NCI-H2196 treated with DMSO at 0.1 percent for 48 hours (cell line): ENCODE data around the gene MZB1.
"Not testable (repeated sequence)": the region's sequence is repeated elsewhere in the genome, so short reads cannot be mapped to it uniquely, and the experiment has no call there.

ENCODE experiments used
- DNase-seq: peaks from one replicate; lab custom pipeline; 2025; ENCODE audit not compliant: unreplicated experiment; lab: John Stamatoyannopoulos, UW

MZB1 gene

DNA sequence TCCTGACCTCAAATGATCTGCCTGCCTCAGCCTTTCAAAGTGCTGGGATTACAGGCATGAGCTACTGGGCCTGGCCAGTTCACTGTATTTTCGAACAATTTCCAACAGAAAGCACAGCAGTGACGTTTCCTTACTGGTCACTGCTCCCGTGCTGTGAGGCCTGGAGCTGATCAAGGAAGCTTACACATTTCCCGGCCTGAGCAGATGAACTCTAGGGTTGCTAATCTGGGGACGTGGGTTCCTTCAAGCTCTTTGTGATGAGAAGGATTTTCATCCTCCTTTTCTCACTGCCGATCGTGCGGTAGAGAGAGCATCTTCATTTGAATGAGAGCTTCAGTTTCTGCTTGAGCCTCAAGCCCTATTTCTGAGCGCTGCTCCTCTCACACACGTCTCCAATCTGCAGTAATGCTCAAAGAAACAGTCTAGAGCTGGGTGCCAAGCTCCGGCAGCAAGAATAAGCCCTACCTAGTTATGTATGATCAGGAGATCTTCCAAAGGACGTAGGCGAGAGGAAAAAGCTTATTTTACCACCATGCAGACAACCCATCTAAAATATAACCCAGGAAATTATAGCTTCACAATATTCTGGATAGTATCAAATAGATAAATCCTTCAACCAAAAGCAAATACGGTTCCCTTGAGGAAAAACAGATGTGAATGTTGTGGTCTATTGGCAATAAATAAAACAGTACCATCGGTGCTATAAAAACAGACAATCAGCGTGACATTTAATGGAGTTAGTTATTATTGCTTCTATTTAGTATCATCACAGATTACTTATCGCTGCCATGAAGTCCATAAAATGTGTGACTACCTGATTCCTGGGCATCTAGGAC is 21.5 kb upstream of the MZB1 start:
- no peak for DNase-seq

DNA sequence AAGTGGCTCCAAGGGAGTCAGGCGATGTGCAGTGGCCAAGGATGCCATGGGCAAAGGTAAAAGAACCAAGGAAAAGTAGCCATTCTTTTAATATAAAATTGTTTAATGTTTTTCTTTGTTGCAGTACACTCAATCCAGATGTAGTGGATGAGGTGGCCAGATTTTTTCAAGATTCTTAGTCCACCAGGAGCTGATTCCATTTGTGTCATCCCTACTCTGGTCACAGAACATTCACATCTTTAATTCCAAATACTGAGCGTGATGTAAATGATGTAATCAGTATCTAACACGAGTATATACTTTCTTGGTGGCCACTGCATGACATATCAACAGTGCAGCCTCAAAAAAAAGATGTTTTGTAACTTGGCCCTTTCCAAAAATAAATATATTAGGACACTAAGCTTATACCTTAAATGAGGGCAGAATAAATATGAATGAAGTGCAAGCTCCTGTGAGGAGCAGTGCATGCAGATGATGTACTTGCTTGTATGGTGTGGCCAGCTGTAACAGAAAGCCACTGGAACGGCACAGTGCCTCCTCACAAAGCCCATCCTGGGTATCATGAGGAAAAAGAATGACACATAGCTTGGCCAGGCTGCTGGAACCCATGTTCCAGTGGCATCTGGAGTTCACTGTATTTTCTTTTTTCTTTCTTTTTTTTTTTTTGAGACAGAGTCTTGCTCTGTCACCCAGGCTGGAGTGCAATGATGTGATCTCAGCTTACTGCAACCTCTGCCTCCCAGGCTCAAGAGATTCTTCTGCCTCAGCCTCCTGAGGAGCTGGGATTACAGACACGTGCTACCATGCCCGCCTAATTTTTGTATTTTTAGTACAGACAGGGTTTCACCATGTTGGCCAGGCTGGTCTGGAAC is 20.6 kb upstream of the MZB1 start:
- no peak for DNase-seq

DNA sequence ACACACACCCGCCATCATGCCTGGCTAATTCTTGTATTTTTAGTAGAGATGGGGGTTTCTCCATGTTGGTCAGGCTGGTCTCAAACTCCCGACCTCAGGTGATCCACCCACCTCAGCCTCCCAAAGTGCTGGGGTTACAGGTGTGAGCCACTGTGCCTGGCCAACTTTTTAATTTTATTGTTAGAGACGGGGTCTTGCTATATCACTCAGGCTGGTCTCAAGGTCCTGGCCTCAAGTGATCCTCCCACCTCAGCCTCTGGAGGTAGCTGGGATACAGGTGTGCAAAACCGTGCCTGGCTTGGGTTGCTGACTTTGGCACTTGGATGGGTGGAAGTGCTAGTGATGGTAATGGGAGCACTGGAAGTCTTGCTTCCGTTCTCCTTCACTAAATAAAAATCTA is 19.4 kb upstream of the MZB1 start:
- not testable (repeated sequence) for DNase-seq

DNA sequence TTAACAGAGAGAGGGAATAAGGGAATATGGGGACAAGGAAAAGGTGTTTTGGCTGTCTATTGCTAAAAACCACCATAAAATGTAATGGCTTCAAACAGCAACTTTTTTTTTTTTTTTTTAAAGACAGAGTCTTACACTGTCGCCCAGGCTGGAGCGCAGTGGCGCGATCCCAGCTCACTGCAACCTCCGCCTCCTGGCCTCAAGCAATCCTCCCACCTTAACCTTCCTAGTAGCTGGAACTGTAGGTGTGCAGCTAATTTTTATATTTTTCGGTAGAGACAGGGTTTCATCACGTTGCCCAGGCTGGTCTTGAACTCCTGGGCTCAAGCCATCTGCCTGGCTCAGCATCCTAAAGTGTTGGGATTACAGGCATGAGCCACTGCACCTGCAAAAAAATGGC is 18.5 kb upstream of the MZB1 start:
- DNase-seq: no peak

DNA sequence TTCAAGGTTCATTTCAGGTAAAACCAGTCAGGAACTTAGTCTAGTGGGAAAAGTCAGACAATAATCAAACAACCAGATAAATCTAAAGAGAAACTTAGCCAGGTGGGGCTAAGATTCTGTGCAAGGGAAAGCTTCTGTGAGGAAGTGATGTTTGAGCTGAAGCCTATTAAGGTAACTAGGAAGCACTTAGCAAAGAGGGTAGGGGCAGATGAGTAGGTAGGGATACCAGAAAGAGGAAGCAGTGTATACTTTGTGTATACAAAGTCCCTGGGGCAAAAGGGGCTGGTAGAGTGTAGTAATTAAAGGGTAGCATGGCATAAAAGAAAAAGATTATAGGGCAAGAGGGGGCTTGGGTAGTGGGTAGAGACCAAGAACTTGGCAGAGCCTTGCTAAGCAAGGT is 17.8 kb upstream of the MZB1 start:
- DNase-seq: no peak

- no peak for DNase-seq
These were observed 17.2 kb upstream of the MZB1 start for GRCh38 chr5:139406963-139407362.

DNA sequence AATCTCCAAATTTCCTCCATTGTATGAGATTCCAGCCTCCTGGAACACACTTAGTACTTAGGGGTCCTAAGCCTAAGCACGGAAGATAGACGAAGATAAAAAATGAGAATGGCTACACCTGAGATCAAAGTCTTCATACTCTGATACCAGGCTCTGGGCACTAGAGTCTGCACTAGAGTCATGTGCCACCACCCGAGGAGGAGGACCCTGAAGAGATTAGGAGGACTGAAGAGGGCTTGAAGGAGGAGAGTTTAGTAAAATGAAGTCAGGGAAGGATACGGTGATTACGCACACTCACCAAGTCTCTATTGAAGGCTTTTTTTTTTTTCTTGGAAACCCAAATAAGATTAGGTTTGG is 14.7 kb upstream of the MZB1 start:
- no peak for DNase-seq

- DNase-seq: peak; percentile 98
These were observed 14.2 kb upstream of the MZB1 start, which contains the start of gene SPATA24 for GRCh38 chr5:139403787-139404483. Gene SPATA24, minus strand, starts transcription at chr5:139404089. Its CDS starts 29 bp downstream, at chr5:139404060.

DNA sequence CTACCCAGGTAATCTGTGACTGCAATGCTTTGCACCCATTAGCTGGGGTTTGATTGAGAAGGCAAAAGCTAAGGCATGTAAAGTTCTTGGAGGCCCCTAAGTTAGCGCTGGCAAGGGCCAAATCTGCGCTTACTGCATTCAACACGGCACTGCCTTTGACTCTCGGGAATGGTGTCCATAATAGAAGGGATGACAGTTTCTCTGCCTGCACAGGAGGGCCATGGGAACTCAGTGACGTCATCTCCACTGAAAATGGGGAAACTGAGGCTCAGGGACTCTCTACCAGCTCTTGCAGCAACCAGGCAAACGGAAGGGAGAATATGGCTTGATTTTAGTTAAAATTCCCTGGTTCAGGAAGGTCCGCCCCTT is 13.7 kb upstream of the MZB1 start:
- no peak for DNase-seq

GRCh38 chr5:139402561-139403158 is 12.9 kb upstream of the MZB1 start:
- DNase-seq: peak; percentile 2

DNA sequence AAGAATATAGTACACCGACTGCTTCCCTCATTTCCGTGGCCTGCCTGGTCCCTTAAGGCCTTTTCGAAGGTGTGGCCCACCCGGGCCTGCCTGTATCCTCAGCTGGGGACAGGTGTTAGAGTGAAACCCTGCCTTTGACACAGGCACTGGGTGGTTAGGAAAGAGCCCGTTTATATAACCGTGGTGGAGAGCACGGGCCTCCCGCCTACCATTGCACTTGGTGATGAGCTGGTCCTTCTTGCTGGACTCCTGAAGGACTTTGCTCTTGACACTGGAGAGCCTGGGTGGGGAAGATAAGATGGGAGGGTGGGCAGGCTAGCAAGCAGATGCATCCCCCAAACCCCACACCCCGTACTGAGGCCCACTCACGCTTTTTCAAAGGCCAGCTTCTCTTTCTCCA is 11.8 kb upstream of the MZB1 start:
- no peak for DNase-seq

DNA sequence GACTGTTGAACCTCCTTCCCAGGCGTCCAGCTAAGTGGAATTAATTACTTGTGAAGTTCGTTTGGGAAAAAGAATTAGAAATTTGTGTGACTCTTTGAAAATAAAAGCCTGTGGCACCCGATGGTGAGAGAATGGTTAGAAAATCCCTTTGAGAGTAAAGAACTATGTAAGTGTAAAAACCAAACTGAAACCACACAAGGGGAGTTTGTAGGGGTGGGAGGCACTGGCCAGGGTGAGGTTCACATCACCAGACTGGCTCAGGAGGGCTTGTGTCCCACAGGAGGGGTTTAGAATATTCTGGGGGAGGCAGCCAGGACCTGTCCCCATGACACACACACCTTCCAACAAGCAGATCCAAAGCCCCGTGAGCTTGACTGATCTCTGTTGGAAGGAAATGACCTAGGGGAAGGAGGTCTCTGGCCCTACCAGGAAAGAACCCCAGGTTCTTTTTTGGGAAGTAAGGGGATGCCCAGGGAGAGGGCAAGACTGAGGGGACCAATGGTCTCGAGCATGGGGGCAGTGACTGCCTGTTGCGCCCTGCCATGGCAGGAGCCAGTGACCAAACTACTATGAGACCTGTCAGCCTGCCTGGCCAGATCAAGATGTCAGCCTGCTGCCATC is 9.9 kb upstream of the MZB1 start:
- no peak for DNase-seq

DNA sequence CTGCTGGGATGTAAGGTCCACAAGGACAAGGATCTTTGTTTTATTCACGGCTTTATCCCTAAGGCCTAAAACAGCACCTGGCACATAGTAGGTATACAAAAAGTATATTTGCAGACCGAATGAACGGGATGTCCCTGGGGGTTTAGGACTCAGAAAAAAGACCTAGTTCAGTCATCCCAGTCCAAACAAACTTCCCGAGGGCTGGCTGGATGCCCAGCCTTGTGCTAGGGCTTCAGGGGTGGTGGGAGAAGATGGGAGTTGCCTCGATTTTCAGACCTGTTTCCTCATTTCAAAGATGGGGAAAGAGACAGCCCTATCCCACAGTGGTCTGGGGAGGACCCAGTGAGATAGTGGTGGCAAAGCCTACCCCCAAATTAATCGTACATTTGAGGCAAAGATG is 8.2 kb upstream of the MZB1 start:
- DNase-seq: no peak

DNA sequence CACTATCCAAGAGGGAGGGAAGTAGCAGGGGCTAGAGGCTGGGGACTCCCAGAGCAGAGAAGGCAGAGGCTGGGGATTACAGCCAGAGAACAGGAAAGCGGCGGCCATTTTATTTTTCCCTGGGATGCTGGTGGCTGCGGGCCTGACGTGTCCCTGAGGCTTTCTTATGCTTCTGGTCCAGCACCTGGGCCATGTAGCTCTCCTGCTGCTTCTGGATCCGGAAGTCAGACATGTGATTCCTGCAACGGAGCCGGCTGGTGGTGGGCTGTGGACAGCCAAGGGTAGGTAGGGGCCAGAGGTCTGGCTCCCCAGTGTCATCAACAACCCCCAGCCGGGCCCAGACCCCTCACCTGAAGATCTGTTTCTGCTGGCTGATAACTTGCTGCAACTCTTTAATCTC is 7.0 kb upstream of the MZB1 start:
- no peak for DNase-seq

- no peak for DNase-seq
These were observed 6.3 kb upstream of the MZB1 start for GRCh38 chr5:139395844-139396640.

DNA sequence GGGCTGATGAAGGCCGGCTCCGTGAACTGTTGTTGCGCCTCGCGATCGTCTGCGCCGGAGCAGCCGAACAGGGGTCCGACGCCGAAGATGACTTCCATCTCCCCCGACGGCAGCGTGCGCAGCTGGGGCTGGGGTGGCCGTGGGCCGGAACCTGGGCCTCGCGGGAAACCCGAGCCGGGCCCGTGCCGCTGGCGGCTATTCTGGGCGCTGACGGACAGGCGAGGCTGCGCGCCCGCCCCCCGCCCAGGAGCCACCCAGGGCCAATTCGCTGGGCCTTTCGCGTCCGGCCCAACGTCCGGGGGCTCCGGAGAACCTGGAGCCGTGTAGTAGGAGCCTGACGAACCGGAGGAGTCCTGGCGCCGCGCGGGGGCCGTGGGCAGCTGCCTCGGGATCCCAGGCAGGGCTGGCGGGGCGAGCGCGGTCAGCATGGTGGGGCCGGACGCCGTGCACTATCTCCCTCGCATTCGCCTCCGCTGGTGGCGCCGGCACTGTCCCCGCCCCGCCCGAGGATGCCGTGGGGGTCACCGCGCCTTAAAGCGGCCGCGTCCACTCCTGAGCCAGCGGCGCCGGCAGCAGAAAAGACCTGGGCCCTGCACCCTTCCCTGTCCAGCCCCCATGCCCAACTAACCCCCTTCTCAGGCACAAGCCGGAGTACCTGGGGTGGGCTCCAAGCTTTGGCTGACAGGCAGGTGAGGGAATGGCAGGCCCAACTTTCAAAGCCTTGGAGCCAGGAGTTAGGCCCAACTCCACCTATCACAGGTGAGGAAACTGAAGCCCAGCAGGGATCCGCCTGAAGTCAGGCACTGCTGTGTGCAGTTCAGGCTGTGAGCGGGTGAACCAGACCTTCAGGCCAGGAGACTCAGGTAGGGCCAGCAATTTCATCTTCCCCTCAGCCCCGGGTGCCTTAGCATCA is 5.2 kb upstream of the MZB1 start, which contains the start of gene PROB1:
Gene PROB1 (minus strand): TSS at position 451 of the 913 bp plus-strand sequence. CDS start 23 bp downstream, at position 428.
- DNase-seq: no peak

DNA sequence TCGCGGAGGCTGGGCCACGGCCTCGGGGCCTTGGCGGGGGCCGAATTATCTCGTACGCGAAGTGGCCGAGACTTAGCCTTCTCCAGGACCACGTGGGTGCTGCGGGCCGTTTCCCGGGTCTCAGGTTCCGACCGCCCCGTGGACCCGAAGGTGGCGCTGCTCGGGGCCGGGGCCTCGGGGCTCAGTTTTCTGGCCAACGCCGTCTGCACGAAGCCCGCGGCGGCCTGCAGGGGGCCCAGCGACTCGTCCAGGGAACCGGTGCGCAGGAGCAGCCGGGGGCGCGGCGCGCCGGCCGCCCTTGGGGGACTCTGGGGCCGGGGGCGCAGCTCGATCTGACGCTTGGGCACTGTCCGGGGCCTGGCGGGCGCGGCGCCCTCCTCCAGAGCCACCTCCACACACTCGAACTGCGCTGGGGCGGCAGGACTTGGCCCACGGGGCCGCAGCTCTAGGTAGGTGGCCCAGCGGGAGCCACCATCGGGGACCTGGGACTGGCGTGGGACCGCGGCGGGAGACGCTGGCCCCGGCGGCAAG is 4.5 kb upstream of the MZB1 start:
- DNase-seq: no peak

DNA sequence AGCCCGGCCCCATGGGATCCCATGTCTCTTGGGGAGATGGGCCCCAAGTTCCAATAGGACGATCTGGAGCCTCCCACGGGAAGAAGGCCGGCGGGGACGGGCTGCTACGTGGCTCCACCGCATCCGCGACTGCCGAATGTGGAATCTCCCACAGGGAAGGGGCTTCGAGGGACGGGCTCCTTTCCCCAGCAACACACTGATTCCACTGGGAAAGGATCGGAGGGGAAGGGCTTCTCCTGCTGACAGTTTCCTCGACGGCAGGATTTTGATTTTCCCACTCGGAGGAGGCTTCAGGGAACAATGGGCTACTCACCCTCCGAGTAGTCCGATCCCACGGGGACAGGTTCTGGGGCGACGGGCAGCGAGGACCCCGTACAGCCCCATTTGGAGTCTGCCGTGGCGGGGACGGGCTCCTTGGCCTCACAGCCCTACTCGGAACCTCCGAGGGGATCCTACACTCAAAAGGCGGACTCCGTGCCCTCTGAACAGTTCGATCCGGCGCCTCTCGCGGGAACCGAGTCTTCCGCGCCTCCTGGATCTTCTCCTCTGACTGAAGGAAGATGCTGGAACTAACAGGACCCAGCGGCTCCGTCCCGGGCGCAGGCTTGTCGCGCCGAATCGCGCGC is 3.9 kb upstream of the MZB1 start:
- DNase-seq: no peak
